HG03457 (cell line): Measurements from ENCODE around the gene NCOA1.
A peak's percentile ranks its signal among the peaks of the same experiment; 100 is the strongest.

Source experiments
- ATAC-seq: cut with Tn5 transposase; IDR thresholded peaks from one replicate; pipeline ENCODE4 v1.9.1; 2021; ENCODE audit warnings: moderate number of reproducible peaks; ENCODE audit not compliant: unreplicated experiment

The NCOA1 gene

GRCh38 chr2:24501813-24502212 lies 10.8 kb downstream of the NCOA1 start:
- no peak for ATAC-seq

GRCh38 chr2:24505534-24506275 lies 14.7 kb downstream of the NCOA1 start:
- no peak for ATAC-seq

DNA sequence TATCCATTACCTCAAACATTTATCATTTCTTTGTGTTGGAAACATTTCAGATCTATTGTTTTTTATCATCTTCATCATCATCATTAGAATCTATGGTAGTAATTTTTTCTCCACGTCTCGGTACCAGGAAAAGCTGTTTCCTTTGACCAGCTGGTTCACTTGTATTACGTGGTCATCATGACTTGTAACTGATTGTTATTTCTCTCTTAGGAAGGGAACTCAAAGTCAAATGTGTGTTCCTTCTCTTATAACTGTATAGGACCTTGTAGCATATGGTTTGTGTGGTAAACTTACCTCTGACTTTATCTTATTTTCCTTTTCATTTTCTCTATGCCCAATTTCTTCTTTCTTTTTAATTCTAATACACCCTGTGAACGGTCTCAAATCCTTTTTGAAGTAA lies 16.5 kb downstream of the NCOA1 start:
- ATAC-seq, result no peak

DNA sequence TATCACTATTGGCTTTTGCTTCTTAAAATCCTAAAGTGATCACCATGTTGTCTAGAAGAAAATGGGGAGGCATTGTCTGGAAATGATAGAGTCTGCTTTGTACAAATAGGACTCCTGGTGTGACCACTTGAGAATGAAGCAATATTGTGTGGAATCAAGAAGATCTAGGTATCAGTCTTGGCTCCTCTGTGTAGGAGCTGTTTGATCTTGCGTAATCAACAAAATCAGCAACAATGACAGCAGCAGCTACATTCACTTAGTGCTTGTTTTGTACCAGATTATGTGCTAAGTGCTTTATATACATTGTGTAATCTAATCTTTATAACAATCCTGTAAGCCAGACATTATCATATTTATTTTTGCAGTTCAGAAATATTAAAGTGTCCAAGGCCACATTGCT lies 17.8 kb downstream of the NCOA1 start:
- ATAC-seq, result no peak

- peak; percentile 54 for ATAC-seq
Measured at GRCh38 chr2:24509425-24509824, 18.4 kb downstream of the NCOA1 start.

DNA sequence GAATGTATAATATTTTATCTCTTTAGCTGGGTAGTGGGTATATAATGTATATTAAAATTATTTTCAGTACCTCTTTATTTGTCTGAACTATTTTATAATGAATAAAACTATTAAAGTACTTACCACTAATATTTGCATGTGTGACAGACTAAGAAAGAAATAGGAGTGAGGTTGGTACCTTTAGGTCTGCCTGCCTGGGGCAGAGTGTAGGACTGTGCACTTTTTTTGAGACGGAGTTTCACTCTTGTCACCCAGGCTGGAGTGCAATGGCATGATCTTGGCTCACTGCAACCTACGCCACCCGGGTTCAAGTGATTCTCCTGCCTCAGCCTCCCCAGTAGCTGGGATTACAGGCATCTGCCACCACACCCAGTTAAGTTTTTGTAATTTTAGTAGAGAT lies 18.8 kb downstream of the NCOA1 start:
- peak; percentile 44 for ATAC-seq

DNA sequence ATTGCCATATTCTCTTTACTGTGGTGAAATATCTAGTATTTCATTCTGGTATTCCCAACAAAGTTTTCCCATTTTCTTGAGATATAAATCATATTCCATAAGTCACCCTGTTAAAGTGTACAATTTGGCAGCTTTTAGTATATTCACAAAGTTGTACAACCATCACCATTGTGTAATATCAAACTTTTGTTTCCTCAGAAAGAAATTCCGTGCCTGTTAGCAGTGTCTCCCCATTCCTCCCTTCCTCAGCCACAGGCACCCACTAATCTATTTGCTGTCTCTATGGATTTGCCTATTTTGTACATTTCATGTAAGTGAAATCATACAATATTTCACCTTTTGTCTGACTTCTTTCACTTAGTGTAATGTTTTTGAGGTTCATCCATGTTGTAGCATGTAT lies 19.7 kb downstream of the NCOA1 start:
- no peak for ATAC-seq

DNA sequence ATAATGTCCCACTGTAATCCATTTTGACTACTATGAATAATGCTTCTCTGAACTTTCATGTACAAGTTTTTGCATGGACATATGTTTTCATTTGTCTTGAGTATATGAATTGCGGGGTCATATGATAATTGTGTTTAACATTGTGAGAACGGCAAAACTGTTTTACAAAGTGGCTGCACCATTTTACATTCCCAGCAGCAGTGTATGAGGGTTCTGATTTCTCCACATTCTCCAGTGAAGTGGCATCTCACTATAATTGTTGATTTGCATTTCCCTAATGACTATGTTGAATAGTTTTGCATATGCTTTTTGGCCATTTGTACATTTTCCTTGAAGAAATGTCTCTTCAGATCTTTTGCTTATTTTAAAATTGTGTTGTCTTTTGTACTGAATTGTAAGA lies 20.1 kb downstream of the NCOA1 start:
- no peak for ATAC-seq

DNA sequence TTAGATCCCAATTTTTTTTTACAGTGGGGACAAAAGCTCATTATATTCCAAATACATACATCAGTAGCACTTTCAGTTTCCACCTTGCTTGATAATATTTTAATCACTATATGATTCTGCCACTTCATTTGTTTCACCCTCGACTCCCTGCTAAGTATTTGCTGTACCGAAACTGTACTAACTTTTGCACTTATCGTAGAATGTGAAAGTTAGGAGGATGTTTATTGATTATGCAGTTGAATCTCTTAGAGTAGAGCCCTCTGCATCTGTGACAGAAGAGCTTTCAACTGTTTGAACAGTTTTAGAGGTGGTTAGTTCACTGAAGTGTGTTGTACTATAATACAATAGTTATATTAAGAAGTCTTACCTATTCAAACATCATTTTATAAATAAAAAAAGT lies 20.8 kb downstream of the NCOA1 start:
- no peak for ATAC-seq

GRCh38 chr2:24512404-24512803 lies 21.4 kb downstream of the NCOA1 start:
- ATAC-seq, result no peak

- ATAC-seq, result no peak
Measured at GRCh38 chr2:24512831-24513230, 21.8 kb downstream of the NCOA1 start.

DNA sequence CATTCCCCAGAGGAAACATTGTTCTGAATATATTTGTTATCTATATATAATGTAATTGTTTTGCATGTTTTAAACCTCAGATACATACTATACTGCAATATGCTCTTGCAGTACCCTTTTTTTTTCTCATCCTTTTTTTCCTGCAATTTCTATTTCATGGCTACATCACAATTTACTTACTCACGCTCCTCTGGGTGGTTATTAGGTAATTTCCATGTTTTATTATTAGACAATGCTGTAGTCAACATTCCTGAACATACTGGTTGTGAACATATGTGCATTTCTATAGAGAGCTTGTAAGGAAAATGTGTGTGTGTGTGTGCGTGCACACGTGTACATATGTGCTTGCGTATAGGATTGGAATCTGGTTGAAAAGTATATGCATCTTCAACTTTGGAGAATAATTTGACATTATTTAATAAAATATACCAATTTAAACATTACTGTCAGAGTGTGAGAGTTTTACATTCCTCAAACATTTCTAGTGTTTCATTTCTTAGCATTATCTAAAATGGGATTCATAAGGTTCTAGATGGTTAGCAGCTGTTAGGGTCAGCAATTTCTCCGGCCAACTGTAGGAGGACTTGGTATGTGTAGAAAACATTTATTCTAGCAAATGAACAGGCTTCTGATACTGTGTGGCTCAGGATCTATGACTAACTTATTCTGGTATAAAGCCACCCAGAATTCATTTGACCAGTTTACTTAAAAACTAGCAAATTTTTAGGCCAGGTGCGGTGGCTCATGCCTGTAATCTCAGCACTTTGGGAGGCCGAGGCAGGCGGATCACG lies 22.4 kb downstream of the NCOA1 start:
- ATAC-seq, result no peak

DNA sequence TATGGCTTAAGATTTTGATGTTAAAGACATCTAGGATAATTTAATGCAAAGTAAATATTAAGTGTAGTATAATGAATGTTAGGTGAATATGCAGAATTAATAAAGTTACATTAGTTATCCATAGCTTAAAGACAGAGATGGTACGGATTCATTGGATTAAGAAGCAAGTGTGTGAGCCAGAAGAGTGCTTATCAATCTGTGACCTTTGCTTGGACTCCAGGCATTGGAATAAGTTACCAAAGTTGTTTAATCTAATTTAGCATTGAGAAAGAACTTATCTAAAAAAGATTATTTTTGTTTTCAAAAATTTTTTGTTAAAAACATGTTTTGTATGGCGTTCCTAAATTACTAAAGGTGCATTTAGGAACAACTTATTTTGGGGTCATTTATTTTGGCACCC lies 23.8 kb downstream of the NCOA1 start:
- no peak for ATAC-seq

DNA sequence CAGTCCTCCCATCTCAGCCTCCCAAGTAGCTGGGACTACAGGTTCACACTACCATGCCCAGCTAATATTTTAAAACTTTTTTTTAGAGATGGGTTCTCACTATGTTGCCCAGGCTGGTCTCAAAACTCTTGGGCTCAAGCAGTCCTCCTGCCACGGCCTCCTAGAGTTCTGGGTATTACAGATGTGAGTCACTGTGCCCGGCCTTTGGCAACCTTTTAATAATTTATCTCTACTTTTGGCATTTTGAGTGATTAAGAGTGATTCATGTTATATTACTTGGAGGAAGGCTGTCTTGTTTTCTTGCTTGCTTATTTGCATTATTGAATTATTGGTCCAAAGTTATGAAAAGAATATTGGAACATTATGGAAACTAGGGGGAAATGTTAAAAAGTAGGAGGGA lies 24.3 kb downstream of the NCOA1 start:
- ATAC-seq, result no peak

- no peak for ATAC-seq
Measured at GRCh38 chr2:24515831-24516230, 24.8 kb downstream of the NCOA1 start.

- ATAC-seq, result no peak
Measured at GRCh38 chr2:24517247-24517646, 26.2 kb downstream of the NCOA1 start.

DNA sequence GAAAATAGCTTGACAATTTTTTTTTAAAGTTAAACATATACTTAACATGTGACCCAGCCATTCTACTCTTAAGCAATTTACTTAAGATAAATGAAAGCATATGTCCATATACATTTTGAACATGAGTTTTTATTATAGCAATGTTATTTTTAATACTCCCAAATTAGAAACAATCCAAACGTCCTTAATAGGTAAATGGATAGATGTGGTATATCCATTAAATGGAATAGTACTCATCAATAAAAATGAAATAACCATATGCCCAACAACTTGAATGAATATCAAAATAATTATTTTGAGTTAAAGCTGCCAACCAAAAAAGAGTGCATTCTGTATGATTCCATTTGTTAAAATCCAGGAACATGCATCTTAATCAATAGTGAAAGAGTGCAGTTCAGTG lies 29.1 kb downstream of the NCOA1 start:
- no peak for ATAC-seq

GRCh38 chr2:24521162-24521857 lies 30.3 kb downstream of the NCOA1 start:
- no peak for ATAC-seq

GRCh38 chr2:24521975-24522639 lies 31.1 kb downstream of the NCOA1 start:
- ATAC-seq, result no peak

DNA sequence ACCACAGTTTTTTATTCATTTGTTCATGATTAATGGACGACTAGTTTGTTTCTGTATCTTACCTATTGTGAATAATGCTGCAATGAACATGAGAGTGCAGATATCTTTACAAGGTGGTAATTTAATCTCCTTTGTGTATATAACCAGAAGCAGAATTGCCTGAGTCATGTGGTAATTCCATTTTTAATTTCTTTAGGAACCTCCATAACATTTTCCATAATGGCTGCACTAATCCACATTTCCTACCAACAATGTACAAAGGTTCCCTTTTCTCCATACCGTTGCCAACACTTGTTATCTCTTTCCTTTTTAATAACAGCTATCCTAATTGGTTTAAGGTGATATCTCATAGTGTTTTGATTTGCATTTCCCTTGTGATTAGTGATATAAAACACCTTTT lies 36.5 kb downstream of the NCOA1 start:
- no peak for ATAC-seq

DNA sequence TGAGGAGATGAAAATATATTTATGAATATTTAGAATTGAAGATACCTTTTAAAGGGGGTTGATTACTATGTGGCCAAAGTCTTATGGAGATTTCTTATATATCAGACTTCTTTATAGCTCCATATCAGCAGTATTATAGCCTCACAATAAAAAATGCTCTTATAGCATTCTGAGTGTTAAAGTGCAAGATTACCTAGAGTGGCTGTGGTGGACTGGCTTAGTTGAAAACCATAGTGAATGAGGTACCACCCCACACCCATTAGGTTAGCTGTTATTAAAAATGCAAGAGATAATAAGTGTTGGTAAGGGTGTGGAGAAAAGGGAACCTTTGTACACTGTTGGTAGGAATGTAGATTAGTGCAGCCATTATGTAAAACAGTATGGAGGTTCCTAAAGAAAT lies 39.7 kb downstream of the NCOA1 start:
- ATAC-seq, result no peak
